Fibroblast of the aortic adventitia (primary cell): ENCODE results near the gene APBA1. TPM values are rescaled to one million over a fixed set of nuclear protein-coding genes. Genes with fewer than 3 reads are reported as not detected.

ENCODE experiments used
- DNase-seq: peaks from one replicate; pipeline ENCODE4 v3.0.0-alpha.2; 2010; ENCODE audit warnings: low read depth
- H3K4me3 ChIP-seq: 2 replicates; pipeline ENCODE4 v1.5.1; 2011; ENCODE audit warnings: low read depth, mild to moderate bottlenecking, control low read depth, low read length, moderate library complexity
- CTCF ChIP-seq: IDR thresholded peaks from 2 replicates; pipeline ENCODE4 v1.5.1; 2011; ENCODE audit warnings: mild to moderate bottlenecking, low read length, control low read depth, inconsistent platforms; ENCODE audit not compliant: insufficient read depth
- total RNA-seq: library from RNA; depleted of rRNA; stranded (reverse); fragments of >200 nt; gene quantifications from 2 replicates; pipeline ENCODE4 v1.2.3, GENCODE V29; 2012; ENCODE audit warnings: low replicate concordance

APBA1 gene
- total RNA-seq, 1 donor = 12.4 TPM

- H3K4me3 ChIP-seq = no peak overlapping the region
- no peak for TF ChIP-seq CTCF
- no peak for DNase-seq
These were observed 210.9 kb downstream of the APBA1 start for GRCh38 chr9:69461103-69461887.

- no peak for TF ChIP-seq CTCF
- no peak for DNase-seq
- H3K4me3 ChIP-seq = no peak overlapping the region
These were observed 212.2 kb downstream of the APBA1 start for GRCh38 chr9:69460012-69460411.

- DNase-seq = no peak
- no peak overlapping the region for H3K4me3 ChIP-seq
- no peak for TF ChIP-seq CTCF
These were observed 214.0 kb downstream of the APBA1 start for GRCh38 chr9:69458176-69458575.

GRCh38 chr9:69456201-69456600, 216.0 kb downstream of the APBA1 start:
- no peak overlapping the region for H3K4me3 ChIP-seq
- no peak for TF ChIP-seq CTCF
- DNase-seq = no peak

- DNase-seq = no peak
- no peak for TF ChIP-seq CTCF
- no peak overlapping the region for H3K4me3 ChIP-seq
These were observed 216.9 kb downstream of the APBA1 start for GRCh38 chr9:69455311-69455710.

GRCh38 chr9:69454321-69454720, 217.8 kb downstream of the APBA1 start:
- no peak for DNase-seq
- TF ChIP-seq CTCF = no peak
- no peak overlapping the region for H3K4me3 ChIP-seq

- TF ChIP-seq CTCF = no peak
- no peak overlapping the region for H3K4me3 ChIP-seq
- no peak for DNase-seq
These were observed 218.4 kb downstream of the APBA1 start for GRCh38 chr9:69453746-69454145.
